IPS-20b (cell line): ENCODE measurements around the gene SHANK1.
"Not testable (repeated sequence)": the region's sequence is repeated elsewhere in the genome, so short reads cannot be mapped to it uniquely, and the experiment has no call there.

Experiments used
- H3K27ac ChIP-seq: one replicate; pipeline ENCODE4 v1.5.1; 2013; ENCODE audit warnings: low read length
- H3K27me3 ChIP-seq: 2 replicates; pipeline ENCODE4 v1.6.1; 2013; ENCODE audit warnings: mild to moderate bottlenecking, low read length, inconsistent platforms; ENCODE audit not compliant: insufficient read depth
- H3K36me3 ChIP-seq: 2 replicates; pipeline ENCODE4 v1.6.1; 2013; ENCODE audit warnings: low read depth, mild to moderate bottlenecking, inconsistent platforms, low read length, moderate library complexity; ENCODE audit not compliant: insufficient read depth
- H3K4me1 ChIP-seq: 2 replicates; pipeline ENCODE4 v1.6.1; 2013; ENCODE audit warnings: mild to moderate bottlenecking, control low read depth, inconsistent platforms, low read length, moderate library complexity; ENCODE audit not compliant: insufficient read depth
- H3K4me3 ChIP-seq: 2 replicates; pipeline ENCODE4 v1.5.1; 2013; ENCODE audit warnings: mild to moderate bottlenecking, low read length, inconsistent platforms
- H3K9ac ChIP-seq: 2 replicates; pipeline ENCODE4 v1.6.1; 2013; ENCODE audit warnings: low read depth, mild to moderate bottlenecking, inconsistent platforms, low read length, moderate library complexity
- H3K9me3 ChIP-seq: 2 replicates; pipeline ENCODE4 v1.6.1; 2013; ENCODE audit warnings: mild to moderate bottlenecking, low read depth, low read length, inconsistent platforms; ENCODE audit not compliant: insufficient read depth

SHANK1 gene

GRCh38 chr19:50719566-50719965, at the start of gene SHANK1:
Gene SHANK1, minus strand, starts transcription at chr19:50719802. Its CDS starts 2,883 bp downstream, at chr19:50716919.
- Histone ChIP-seq H3K27ac (no peak within 1 kb of the TSS), H3K9ac (no peak within 1 kb of the TSS), H3K36me3 (no peaks in the 10 kb centered on the region), H3K27me3 (peaks cover 58% of the 10 kb centered on the region), H3K9me3 (peaks cover 51% of the 10 kb centered on the region), H3K4me1 (no peaks in the 10 kb centered on the region), H3K4me3 (peak within 1 kb of the TSS; percentile 30; the same call in 1 of the 2 replicates)

GRCh38 chr19:50768277-50768676, 48.7 kb upstream of the SHANK1 start:
- H3K9ac ChIP-seq = no peak overlapping the region
- H3K27me3 ChIP-seq = no peaks in the 10 kb centered on the region
- H3K27ac ChIP-seq = no peak overlapping the region
- no peaks in the 10 kb centered on the region for H3K4me1 ChIP-seq
- peaks cover 18% of the 10 kb centered on the region; the same call in 1 of the 2 replicates for H3K9me3 ChIP-seq
- H3K36me3 ChIP-seq = no peaks in the 10 kb centered on the region
- H3K4me3 ChIP-seq = no peak overlapping the region

- not testable (repeated sequence) for H3K4me1 ChIP-seq, H3K9me3 ChIP-seq, H3K27me3 ChIP-seq, H3K27ac ChIP-seq, H3K9ac ChIP-seq, H3K4me3 ChIP-seq, H3K36me3 ChIP-seq
Measured at GRCh38 chr19:50767263-50767662, 47.7 kb upstream of the SHANK1 start.

- not testable (repeated sequence) for H3K4me3 ChIP-seq, H3K4me1 ChIP-seq, H3K27ac ChIP-seq, H3K9ac ChIP-seq, H3K27me3 ChIP-seq, H3K9me3 ChIP-seq, H3K36me3 ChIP-seq
Measured at GRCh38 chr19:50766746-50767145, 47.1 kb upstream of the SHANK1 start.

GRCh38 chr19:50764409-50764808, 44.8 kb upstream of the SHANK1 start:
- Histone ChIP-seq H3K36me3 (no peaks in the 10 kb centered on the region), H3K4me1 (no peaks in the 10 kb centered on the region), H3K9ac (no peak overlapping the region), H3K4me3 (no peak overlapping the region), H3K27me3 (no peaks in the 10 kb centered on the region), H3K27ac (no peak overlapping the region), H3K9me3 (peaks cover 12% of the 10 kb centered on the region)

- H3K36me3 ChIP-seq, H3K27ac ChIP-seq, H3K4me3 ChIP-seq, H3K9ac ChIP-seq, H3K4me1 ChIP-seq, H3K27me3 ChIP-seq: not testable (repeated sequence)
- peaks cover 12% of the 10 kb centered on the region for H3K9me3 ChIP-seq
Measured at GRCh38 chr19:50763521-50763920, 43.9 kb upstream of the SHANK1 start.

- H3K9me3 ChIP-seq = peaks cover 17% of the 10 kb centered on the region
- H3K36me3 ChIP-seq, H3K4me3 ChIP-seq, H3K9ac ChIP-seq, H3K27ac ChIP-seq, H3K27me3 ChIP-seq, H3K4me1 ChIP-seq: not testable (repeated sequence)
Measured at GRCh38 chr19:50761501-50761900, 41.9 kb upstream of the SHANK1 start.

GRCh38 chr19:50759886-50760285, 40.3 kb upstream of the SHANK1 start:
- peaks cover 22% of the 10 kb centered on the region for H3K9me3 ChIP-seq
- H3K4me1 ChIP-seq = no peaks in the 10 kb centered on the region
- H3K9ac ChIP-seq = no peak overlapping the region
- H3K27ac ChIP-seq = no peak overlapping the region
- H3K4me3 ChIP-seq = no peak overlapping the region
- no peaks in the 10 kb centered on the region for H3K36me3 ChIP-seq
- H3K27me3 ChIP-seq = no peaks in the 10 kb centered on the region

GRCh38 chr19:50759076-50759475, 39.5 kb upstream of the SHANK1 start:
- not testable (repeated sequence) for H3K27ac ChIP-seq, H3K27me3 ChIP-seq, H3K4me3 ChIP-seq, H3K4me1 ChIP-seq, H3K9ac ChIP-seq, H3K36me3 ChIP-seq
- H3K9me3 ChIP-seq = peaks cover 22% of the 10 kb centered on the region

GRCh38 chr19:50757624-50758023, 38.0 kb upstream of the SHANK1 start:
- H3K27ac ChIP-seq, H3K36me3 ChIP-seq, H3K4me1 ChIP-seq, H3K4me3 ChIP-seq, H3K9ac ChIP-seq, H3K27me3 ChIP-seq: not testable (repeated sequence)
- H3K9me3 ChIP-seq = peaks cover 22% of the 10 kb centered on the region

GRCh38 chr19:50756244-50756643, 36.6 kb upstream of the SHANK1 start:
- not testable (repeated sequence) for H3K36me3 ChIP-seq, H3K27me3 ChIP-seq, H3K4me1 ChIP-seq, H3K9ac ChIP-seq, H3K27ac ChIP-seq, H3K4me3 ChIP-seq
- H3K9me3 ChIP-seq = peaks cover 22% of the 10 kb centered on the region

GRCh38 chr19:50753879-50754278, 34.3 kb upstream of the SHANK1 start:
- H3K27me3 ChIP-seq = no peaks in the 10 kb centered on the region
- H3K27ac ChIP-seq = no peak overlapping the region
- H3K4me3 ChIP-seq = no peak overlapping the region
- no peaks in the 10 kb centered on the region for H3K36me3 ChIP-seq
- H3K4me1 ChIP-seq = no peaks in the 10 kb centered on the region
- H3K9me3 ChIP-seq = peaks cover 21% of the 10 kb centered on the region; the same call in 1 of the 2 replicates
- H3K9ac ChIP-seq = no peak overlapping the region

GRCh38 chr19:50750010-50750409, 30.4 kb upstream of the SHANK1 start:
- Histone ChIP-seq H3K36me3 (no peaks in the 10 kb centered on the region), H3K9ac (no peak overlapping the region), H3K4me1 (no peaks in the 10 kb centered on the region), H3K9me3 (peaks cover 18% of the 10 kb centered on the region; the same call in 1 of the 2 replicates), H3K27ac (no peak overlapping the region), H3K4me3 (no peak overlapping the region), H3K27me3 (no peaks in the 10 kb centered on the region)
